ENCODE data around the gene CEP68.

DNA sequence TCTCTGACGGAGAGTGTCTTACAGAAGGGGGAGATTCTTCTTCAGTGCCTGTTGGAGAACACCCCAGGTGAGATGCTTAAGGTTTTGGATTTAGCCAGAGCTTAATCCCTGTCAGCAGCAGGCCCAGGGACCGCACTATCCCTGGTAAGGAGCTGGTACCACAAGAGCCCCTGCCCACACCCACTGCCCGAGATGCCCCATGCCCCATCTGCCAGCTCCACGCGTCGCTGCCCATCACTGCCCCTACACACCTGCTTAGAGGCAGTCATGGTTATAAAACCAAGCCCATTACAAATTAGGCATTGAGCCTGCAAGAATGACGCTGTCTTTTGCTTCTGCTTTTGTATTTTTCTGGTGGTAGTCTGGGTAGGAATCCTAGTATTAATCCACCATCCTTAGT, 21.7 kb downstream of the CEP68 start:
- TF ChIP-seq, protein P1, sequence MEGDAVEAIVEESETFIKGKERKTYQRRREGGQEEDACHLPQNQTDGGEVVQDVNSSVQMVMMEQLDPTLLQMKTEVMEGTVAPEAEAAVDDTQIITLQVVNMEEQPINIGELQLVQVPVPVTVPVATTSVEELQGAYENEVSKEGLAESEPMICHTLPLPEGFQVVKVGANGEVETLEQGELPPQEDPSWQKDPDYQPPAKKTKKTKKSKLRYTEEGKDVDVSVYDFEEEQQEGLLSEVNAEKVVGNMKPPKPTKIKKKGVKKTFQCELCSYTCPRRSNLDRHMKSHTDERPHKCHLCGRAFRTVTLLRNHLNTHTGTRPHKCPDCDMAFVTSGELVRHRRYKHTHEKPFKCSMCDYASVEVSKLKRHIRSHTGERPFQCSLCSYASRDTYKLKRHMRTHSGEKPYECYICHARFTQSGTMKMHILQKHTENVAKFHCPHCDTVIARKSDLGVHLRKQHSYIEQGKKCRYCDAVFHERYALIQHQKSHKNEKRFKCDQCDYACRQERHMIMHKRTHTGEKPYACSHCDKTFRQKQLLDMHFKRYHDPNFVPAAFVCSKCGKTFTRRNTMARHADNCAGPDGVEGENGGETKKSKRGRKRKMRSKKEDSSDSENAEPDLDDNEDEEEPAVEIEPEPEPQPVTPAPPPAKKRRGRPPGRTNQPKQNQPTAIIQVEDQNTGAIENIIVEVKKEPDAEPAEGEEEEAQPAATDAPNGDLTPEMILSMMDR (IDR thresholded peaks at IDR 0.05): no peak
- TF ChIP-seq POLR2A (IDR thresholded peaks at IDR 0.05): no peak
